ENCODE data around the gene NEK7. TPM values are rescaled to one million over a fixed set of nuclear protein-coding genes. Genes with fewer than 3 reads are reported as not detected.

Gene NEK7
- total RNA-seq, 4 donors from 2014 or later, result 95.7 to 145 (median 132) TPM

GRCh38 chr1:198168227-198168626 is 11.4 kb downstream of the NEK7 start:
- H3K4me1 ChIP-seq, result no peaks in the 10 kb centered on the region
- intact Hi-C loops (cut with DNase I; ENCODE audit: low total_unique reads), result no loop called here

GRCh38 chr1:198169672-198170071 is 12.9 kb downstream of the NEK7 start:
- DNase-seq, result no peak
- no peak overlapping the region for H3K4me3 ChIP-seq
- H3K36me3 ChIP-seq, result no peaks in the 10 kb centered on the region
- H3K9me3 ChIP-seq, result no peaks in the 10 kb centered on the region
- no peaks in the 10 kb centered on the region for H3K27me3 ChIP-seq
- no peak overlapping the region for H3K27ac ChIP-seq
- intact Hi-C loops (cut with DNase I; ENCODE audit: low total_unique reads), result no loop called here
- H3K4me1 ChIP-seq, result peaks cover 0 to 5% of the 10 kb centered on the region in 2 donors
- no peak for TF ChIP-seq POLR2A (IDR thresholded peaks at IDR 0.05)
- no peak for TF ChIP-seq CTCF (IDR thresholded peaks at IDR 0.05)

More at GRCh38 chr1:198168227-198168626, 11.4 kb downstream of the NEK7 start:
- Histone ChIP-seq H3K4me3 (no peak overlapping the region), H3K36me3 (no peaks in the 10 kb centered on the region), H3K27ac (no peak overlapping the region), H3K9me3 (no peaks in the 10 kb centered on the region), H3K27me3 (no peaks in the 10 kb centered on the region)
- no peak for DNase-seq
- TF ChIP-seq POLR2A (IDR thresholded peaks at IDR 0.05) (no peak), CTCF (IDR thresholded peaks at IDR 0.05) (no peak)

GRCh38 chr1:198171667-198172540 is 15.1 kb downstream of the NEK7 start:
- TF ChIP-seq POLR2A (IDR thresholded peaks at IDR 0.05) (no peak), CTCF (IDR thresholded peaks at IDR 0.05) (no peak)
- Histone ChIP-seq H3K4me1 (peaks cover 3 to 11% of the 10 kb centered on the region in 2 donors), H3K27ac (no peak overlapping the region), H3K9me3 (no peaks in the 10 kb centered on the region), H3K4me3 (no peak overlapping the region), H3K27me3 (no peaks in the 10 kb centered on the region), H3K36me3 (no peaks in the 10 kb centered on the region)
- no peak for DNase-seq
- intact Hi-C loops (cut with DNase I; ENCODE audit: low total_unique reads), result no loop called here

GRCh38 chr1:198173832-198174231 is 17.0 kb downstream of the NEK7 start:
- no peak for TF ChIP-seq POLR2A (IDR thresholded peaks at IDR 0.05)
- Histone ChIP-seq H3K4me1 (peaks cover 3 to 17% of the 10 kb centered on the region in 2 donors), H3K36me3 (no peaks in the 10 kb centered on the region), H3K27ac (no peak overlapping the region), H3K4me3 (no peak overlapping the region), H3K9me3 (no peaks in the 10 kb centered on the region), H3K27me3 (no peaks in the 10 kb centered on the region)
- intact Hi-C loops (cut with DNase I; ENCODE audit: low total_unique reads), result no loop called here
- no peak for DNase-seq

- no peaks in the 10 kb centered on the region for H3K9me3 ChIP-seq
- H3K36me3 ChIP-seq, result no peaks in the 10 kb centered on the region
- H3K4me3 ChIP-seq, result no peak overlapping the region
- peaks cover 3 to 17% of the 10 kb centered on the region in 2 donors for H3K4me1 ChIP-seq
- no peak overlapping the region for H3K27ac ChIP-seq
- DNase-seq, result no peak
- no peak for TF ChIP-seq CTCF (IDR thresholded peaks at IDR 0.05)
- no peak for TF ChIP-seq POLR2A (IDR thresholded peaks at IDR 0.05)
- intact Hi-C loops (cut with DNase I; ENCODE audit: low total_unique reads), result no loop called here
- H3K27me3 ChIP-seq, result no peaks in the 10 kb centered on the region
Measured at GRCh38 chr1:198174297-198174696, 17.5 kb downstream of the NEK7 start.

Data from uterus (tissue), 4 donors.